NOMO-1 (cell line): ENCODE measurements around the gene IGF1.
"Not testable (repeated sequence)": the region's sequence is repeated elsewhere in the genome, so short reads cannot be mapped to it uniquely, and the experiment has no call there.

Source experiments
- DNase-seq, 2 experiments: peaks; one replicate each; lab custom pipeline; 2025; ENCODE audit not compliant: unreplicated experiment in 2 of 2; lab: John Stamatoyannopoulos, UW

The IGF1 gene

DNA sequence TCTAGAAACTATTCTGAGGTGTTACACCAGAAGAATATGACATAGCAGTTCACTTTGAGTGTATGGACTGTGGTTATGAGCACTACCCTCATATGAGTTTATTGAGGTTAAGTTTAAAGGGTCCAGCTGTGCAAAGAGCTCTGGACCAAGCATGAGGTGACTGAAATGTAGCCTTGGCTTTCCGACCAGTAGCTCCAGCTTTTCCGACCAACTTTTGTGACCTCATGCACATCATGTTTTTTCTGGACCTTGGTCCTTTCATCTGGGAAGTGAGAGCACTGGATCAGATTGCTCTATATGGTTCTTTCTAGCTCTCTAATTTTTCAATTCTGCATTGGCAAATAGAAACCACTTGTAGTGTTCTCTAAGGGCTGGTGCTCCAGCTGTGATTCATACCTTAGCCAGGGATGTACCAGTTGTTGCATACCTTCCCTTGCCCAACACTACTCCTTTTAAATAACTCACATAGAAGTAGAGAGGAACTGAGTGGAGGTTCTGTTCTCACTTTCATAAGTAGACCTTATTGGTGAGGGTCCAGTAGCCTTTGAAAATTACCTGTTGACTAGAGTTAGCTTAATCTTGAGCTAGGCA lies 16.6 kb downstream of the IGF1 start:
- no peak for DNase-seq

DNA sequence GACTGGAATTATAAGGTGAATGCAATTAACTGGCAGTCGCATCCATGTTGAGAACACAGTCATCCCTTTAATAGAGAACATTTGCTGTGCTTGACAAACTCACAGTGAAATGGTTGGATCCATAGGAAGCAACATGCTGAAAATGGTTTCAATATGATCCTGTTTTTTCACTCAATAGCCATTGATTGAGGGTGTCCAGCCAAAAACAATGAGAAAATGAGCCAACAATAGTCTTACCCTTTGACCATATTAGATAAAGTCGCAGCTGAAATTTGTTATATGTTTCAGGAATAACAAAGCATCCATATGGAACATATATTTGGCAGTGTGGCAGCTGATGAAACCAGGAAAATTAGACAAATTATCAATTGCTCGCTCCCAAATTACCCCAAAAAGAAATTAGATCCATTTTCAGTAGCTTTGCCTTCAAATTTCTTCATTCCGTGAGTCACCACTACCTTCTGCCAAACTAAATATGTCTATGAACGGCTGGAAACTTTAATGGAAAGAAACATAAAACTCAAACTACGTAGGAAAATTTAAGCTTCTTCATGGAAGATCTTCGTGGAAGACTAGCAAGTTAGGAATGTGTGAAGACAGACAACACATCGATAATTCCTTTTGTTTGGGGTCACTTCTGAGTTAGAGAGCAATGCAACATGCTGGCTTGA lies 17.4 kb downstream of the IGF1 start:
- DNase-seq, result no peak

DNA sequence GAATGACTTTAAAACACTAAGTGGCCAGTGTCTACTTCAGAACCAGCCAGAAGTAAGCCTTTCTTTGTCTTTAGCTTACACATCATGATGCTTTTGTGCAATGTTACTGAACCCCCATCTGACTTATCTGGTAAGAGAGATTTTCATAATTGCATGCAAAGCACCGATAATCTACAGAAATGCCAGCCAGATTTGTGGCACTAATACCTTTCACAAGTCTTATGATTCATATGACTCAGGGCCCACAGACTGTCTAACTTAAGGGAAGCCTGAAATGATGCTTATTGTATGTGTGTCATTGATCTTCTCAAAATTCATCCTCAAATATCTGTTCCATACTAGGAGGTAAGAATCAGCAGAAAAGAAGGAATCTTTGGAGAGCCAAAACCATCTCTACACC lies 18.0 kb downstream of the IGF1 start:
- DNase-seq, result no peak

DNA sequence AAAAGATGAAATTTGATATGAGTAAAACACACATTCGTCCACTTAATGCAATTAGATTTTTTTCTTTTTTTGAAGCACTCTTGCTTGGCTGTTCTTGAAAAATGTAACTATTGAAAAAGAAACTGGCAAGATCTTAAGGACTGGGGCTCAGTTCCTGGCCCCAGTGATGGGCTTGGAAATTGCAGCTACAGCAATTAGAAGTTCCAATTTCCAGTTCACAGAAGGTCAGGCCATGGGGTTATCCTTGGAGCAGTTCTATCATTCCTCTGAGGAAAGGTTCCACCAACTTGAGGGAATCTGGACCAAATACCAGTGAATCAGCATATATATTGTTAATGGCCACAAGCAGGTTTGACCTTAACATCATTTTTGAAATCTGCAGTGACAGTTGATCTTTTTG lies 18.9 kb downstream of the IGF1 start:
- no peak for DNase-seq

DNA sequence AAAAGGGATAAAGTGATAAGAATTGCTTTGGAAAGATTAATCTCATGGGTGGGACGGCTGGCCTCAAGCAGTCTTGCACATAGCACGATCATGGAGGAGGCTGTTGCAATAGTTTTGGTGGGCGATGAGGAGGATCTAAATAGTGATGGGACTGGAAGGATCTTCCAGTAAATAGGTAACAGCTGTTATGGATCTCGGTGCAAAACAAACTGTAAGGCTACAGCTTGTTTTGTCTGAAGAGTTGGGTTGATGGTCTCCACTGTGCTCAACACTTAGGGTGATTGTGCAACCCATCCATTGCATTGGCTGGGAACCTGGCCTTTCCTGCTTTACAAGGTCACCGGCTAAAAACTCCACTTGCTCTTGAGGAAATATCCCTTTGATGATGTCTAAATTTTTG lies 21.0 kb downstream of the IGF1 start:
- no peak for DNase-seq

DNA sequence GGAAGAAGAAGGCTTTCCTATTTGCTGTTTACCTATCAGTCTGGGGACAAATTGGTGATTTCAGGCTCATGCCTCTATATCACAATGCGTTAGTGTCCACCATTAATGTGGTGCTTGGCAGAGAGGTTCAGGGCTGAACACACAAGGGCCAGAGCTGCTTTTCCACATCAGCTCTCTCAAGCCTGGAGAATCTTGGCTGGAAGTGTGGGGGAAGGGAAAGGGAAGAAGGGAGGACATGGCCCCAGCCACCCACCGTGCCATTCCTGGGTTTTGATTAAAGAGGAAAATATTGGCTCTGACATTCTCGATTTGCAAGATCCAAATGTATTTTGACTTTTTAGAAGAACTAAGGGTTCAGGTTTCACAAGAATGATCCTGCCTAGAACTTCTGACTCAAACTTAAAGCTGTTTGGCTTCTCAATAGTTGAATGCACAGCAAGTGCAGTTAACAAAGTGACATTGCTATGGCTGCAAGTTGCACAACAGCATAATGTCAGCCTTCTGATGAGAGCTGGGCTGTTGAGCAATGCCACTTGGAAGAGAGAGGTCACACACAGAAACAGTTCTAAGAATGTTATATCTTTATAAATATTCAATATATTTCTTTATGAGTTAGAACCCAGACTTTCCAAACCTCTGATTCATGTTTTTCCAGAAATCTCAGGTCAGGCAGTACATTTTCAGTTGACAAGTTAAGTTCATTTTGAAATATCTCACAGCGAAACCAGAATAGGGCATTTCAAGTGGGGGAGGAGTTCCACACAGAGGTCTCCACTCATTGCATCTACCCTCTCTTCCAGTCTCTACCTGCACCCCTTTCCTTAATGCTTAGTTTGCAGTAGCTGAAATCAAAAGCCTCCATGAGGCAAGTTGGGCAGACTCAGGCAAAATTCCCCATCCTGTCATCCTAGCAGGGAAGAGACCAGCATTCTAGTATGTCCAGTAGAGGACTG lies 25.3 kb downstream of the IGF1 start:
- peak; percentile 33 to 94 for DNase-seq

DNA sequence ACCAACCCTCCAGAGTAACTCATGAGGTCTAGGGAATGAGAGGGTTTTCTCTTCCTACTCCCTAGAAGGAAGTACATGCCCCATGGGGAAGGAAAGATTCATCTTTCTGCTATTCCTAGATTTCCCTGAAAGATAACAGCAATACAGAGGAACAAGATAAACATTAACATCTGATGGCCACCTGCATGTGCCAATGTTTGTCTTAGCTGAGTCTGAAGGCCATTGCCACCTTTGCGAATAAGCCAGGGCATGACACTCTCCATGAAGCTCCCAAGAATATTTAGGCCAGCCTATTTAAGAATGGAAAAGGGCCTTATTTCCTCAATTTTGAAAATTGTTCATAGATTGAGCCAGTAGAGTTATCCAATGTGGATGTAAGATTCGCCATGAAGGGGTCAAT lies 26.0 kb downstream of the IGF1 start:
- no peak for DNase-seq

DNA sequence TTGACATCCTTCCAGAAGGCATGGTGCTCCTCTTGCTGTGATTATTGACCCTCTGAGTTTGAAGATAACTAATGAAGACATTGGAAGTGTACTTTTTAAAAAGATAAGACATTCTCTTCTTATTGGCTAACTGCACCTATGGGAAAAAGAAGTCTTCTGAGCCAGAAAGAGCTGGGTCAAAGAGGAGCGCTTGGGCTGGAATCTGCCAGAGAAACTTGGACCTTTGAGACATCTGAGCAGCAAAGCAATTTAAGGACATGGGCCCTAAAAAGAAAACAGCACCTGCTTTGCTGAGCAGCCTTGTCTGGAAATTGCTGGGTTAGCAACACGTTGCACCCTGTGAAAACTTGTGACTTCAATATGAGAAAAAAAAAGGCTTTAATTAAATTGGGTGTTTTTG lies 27.8 kb downstream of the IGF1 start:
- no peak for DNase-seq

DNA sequence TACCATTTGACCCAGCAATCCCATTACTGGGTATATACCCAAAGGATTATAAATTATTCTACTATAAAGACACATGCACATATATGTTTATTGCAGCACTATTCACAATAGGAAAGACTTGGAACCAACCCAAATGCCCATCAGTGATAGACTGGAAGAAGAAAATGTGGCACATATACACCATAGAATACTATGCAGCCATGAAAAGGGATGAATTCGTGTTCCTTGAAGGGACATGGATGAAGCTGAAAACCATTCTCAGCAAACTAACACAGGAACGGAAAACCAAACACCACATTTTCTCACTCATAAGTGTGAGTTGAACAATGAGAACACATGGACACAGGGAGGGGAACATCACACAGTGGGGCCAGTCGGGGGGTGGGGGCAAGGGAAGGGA lies 31.3 kb downstream of the IGF1 start:
- DNase-seq, result not testable (repeated sequence)

DNA sequence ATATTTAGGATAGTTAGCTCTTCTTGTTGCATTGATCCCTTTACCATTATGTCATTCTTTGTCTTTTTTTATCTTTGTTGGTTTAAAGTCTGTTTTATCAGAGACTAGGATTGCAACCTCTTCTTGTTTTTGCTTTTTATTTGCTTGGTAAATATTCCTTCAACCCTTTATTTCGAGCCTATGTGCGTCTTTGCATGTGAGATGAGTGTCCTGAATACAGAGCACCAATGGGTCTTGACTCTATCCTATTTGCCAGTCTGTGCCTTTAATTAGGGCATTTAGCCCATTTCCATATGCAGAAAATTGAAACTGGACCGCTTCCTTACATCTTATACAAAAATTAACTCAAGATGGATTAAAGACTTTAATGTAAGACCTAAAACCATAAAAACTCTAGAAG lies 32.9 kb downstream of the IGF1 start:
- not testable (repeated sequence) for DNase-seq

DNA sequence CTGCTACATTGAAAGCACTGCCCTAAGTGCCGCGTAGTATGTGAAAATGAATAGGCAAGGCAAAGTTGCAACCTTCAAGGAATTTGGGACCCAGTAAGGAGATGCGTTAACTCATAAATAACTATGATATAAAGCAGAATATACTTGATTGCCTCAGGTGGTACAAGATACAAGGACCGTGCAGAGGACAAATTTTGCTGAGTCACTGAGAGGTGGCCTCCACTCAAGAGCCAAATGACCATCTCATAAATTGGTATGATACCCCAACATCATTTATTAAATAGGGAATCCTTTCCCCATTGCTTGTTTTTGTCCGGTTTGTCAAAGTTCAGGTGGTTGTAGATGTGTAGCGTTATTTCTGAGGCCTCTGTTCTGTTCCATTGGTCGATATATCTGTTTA lies 35.7 kb downstream of the IGF1 start:
- no peak for DNase-seq

DNA sequence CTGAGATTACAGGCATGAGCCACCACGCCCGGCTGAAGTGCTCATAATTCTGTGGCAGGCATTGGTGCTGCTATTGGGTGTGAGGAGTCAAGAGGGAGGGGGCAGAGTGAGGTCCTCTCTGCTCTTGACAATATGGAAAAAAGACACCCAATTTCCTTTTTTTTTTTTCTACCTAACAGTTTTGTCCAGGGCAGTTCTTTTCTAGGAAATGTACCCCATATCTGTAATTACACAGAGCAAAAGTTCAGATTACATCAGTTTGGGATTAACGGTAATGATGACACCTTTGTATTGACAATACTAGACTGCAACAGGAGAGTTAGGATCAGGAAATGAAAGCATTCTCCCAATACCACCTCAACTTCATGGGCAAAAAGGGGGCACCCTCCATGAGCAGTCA lies 36.3 kb downstream of the IGF1 start:
- no peak for DNase-seq

DNA sequence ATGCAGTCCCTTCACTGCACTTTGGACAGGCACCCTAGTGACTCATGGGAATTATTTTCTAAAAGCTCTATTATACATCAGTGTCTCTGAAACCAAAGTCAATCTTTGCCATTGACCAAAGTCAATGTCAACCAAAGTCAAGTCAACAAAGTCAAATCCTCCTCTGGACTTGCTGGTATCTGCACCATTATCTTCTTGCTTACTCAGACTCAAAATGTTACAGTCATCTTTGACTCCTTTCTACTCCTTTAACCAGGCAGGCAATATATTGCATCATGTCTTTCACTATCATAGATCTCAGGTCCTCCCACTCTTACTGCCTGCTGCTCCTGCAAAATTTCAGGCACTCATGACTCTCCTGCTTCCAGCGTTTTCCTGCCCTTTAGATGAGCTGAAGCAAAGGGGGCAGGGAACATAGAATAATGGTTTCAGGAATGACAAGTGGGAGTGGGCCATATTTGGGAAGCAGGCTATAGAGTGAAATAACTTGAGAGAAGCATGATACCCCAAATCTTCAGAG lies 39.2 kb downstream of the IGF1 start:
- no peak for DNase-seq

DNA sequence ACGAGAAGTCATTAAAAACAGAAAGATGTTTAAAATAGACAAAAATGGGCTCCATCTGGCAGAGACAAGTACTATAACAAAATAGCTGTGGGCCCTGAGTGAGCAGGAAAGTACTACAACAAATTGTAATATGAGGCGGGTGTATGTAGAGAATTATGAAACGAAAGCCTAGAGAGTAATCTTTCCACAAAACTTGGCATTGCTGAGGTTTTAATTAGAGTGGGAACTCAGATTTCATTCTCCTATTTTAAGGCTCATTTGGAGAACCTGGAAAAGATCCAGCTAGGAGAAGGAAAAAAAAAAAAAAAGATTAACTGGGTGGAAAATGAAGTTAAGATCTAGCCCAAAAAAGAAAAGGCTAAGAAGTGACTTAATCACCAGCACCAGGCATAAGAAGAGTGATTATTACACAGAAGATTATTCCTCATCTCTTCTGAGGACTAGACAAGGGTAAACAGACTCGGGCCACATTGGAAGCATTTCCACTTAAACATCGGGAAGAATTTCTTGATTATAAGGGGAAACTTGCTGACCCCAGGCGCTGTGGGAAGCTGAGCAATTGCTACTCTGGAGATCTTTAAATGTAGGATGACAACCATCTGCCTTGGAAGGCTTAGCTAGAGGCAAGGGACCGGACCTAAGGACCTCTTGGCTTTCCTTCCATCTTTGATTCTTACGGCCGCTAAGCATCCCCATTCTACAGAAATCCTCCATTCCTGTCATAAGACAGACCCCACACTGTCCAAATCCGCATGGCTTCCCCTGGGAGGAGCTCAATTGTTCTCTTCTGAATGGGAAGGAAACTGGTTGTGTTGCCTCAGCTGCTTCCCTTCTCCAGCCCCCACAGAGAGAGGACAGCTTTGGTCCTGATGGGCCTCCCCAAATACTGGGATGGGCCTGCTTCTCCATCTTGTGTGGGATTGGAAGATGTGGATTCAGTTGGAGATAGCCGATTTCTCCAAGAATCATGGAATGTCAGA lies 40.6 kb downstream of the IGF1 start:
- no peak for DNase-seq

DNA sequence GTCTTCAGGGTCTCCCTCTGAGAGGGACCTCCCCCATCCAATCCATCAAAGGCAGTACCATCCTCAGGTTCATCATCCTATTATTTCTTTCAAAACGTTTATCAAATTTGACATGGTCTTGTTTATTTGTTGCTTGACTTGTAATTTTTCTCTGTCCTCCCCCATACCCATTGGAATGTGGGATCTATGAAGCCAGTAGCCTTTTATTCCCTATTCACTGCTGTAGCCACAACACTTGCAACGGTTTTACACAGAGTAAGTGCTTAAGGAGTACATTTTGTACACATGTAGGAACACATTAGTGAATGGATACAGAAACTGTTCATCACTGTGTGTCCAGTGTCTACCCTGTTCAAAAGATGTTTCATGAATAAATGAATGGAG lies 41.5 kb downstream of the IGF1 start:
- DNase-seq, result no peak

DNA sequence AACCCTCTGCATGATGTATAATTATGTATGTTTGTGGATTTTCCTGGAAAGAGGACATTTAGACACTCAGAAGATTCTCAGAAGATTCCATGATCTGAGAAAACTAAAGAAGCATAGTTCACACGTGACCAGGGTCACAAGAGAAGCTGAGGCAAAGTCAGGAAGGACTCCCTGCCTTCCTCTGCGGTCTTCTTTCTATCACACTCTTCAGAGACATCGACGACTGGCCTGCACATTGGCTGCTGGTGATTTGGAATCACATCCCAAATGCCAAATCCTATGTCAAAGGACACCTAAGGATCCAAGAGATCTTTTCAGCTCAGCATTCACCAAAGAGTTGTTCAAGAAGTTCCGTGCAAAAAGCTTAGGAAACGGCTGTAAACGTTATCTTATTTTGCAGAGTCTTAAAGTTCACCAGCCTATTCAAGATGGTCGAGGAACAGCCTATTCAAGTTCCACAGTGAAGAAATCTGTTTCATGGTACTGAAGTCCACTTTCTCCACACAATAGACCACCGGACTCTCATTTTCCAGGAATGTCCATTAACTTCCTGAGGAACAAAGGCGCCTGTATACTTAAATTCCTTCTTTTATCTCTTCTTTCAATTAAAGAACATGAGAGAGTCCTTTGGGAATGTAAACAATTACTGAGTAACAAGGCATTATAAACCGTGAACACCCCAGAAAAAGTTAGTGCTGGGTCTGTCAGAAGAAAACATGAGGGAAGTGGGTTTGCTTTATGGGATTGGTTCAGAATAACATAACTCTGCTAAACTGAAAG lies 42.1 kb downstream of the IGF1 start:
- DNase-seq, result no peak

DNA sequence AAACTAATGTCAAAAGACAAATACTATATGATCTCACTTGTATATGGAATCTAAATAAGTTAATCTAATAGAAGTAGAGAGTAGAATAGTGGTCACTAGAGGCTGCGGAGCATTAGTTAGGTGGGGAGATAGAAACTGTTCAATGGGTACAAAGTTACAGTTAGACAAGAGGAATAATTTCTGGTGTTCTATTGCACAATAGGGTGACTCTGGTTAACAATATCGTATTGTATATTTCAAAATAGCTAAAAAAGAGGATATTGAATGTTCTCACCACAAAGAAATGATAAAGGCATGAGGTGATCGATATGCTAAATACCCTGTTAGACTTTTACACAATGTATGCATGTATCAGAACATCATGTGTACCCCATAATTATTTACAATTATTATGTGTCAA lies 42.9 kb downstream of the IGF1 start:
- DNase-seq, result no peak

DNA sequence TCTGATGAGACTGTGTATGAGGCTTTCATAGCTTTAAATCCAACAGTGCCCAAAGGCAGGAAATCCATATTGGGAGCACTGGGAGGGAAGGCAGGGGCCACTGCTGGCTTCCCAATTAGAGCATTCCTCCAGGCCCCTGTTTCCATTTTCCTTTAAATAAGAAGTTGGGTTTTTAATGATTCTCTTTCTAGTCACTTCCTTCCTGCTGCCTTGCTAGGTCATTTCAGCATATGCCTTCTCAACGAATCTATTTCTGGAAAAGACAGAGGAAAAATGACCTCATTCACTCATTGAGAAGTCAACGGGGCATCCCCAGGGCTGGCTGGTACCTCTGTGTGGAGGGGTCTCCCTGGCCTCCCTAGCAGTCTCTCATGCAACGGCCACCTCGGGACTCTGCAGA lies 43.5 kb downstream of the IGF1 start:
- DNase-seq, result peak in 1 of 2 experiments; percentile 4

DNA sequence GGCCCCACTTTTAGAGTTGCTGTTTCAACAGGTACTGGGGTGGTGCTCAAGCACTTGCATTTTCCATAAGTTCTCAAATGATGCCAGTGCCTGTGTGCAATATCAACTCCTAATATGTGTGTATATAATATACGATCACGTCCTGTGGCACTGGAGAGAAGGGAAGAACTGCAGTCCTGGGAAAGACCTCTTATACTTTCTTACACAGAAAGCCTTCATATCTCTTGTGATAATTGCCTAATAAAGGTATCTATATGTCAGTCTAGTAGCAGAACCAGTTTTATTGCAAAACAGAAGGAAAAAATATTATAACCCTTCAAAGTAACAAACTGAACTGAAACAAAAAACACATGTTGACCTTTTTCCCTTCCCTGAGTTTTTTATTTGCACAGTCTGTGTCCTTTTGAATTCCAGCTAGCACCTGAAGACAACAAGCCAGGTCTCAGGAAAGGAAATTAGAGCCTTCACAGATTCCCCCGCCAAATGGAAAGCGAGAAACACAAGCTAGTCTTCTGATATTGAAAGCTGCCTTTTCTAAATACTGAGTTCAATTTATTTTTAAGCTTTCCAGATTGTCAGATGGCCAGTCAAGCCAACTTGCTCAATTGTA lies 44.4 kb downstream of the IGF1 start:
- DNase-seq, result no peak
